ENCODE data around the gene SH2B3.
"Not testable (repeated sequence)": the region's sequence is repeated elsewhere in the genome, so short reads cannot be mapped to it uniquely, and the experiment has no call there.

SH2B3 gene

DNA sequence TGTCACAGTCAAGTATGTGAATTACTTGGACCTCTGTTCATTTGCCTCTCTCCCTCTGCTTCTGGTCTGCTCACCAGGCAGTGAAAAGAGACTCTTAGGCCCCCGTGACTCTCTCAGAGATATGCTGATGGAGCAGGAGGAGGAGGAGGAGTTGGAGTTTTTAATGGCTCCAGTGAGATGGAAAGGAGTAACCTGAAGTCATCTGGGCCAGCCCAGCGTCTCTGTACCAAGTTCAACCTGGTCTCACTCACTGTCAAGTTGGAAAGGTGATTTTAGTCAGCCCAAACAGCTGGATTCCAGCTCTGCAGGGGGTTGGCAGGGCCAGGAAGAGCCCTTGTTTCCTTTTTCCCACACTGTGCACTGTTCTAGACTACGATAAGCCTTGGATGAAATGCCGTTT lies 48.6 kb downstream of the SH2B3 start:
- no peak for DNase-seq (ENCODE audit: low read depth)
- H3K4me3 ChIP-seq (ENCODE audit: control insufficient read depth, low read depth, low read length): no peak overlapping the region
- TF ChIP-seq, protein P1, sequence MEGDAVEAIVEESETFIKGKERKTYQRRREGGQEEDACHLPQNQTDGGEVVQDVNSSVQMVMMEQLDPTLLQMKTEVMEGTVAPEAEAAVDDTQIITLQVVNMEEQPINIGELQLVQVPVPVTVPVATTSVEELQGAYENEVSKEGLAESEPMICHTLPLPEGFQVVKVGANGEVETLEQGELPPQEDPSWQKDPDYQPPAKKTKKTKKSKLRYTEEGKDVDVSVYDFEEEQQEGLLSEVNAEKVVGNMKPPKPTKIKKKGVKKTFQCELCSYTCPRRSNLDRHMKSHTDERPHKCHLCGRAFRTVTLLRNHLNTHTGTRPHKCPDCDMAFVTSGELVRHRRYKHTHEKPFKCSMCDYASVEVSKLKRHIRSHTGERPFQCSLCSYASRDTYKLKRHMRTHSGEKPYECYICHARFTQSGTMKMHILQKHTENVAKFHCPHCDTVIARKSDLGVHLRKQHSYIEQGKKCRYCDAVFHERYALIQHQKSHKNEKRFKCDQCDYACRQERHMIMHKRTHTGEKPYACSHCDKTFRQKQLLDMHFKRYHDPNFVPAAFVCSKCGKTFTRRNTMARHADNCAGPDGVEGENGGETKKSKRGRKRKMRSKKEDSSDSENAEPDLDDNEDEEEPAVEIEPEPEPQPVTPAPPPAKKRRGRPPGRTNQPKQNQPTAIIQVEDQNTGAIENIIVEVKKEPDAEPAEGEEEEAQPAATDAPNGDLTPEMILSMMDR (conservative IDR thresholded peaks at IDR 0.05; ENCODE audit: control insufficient read depth, insufficient read depth, low read depth, low read length): no peak

DNA sequence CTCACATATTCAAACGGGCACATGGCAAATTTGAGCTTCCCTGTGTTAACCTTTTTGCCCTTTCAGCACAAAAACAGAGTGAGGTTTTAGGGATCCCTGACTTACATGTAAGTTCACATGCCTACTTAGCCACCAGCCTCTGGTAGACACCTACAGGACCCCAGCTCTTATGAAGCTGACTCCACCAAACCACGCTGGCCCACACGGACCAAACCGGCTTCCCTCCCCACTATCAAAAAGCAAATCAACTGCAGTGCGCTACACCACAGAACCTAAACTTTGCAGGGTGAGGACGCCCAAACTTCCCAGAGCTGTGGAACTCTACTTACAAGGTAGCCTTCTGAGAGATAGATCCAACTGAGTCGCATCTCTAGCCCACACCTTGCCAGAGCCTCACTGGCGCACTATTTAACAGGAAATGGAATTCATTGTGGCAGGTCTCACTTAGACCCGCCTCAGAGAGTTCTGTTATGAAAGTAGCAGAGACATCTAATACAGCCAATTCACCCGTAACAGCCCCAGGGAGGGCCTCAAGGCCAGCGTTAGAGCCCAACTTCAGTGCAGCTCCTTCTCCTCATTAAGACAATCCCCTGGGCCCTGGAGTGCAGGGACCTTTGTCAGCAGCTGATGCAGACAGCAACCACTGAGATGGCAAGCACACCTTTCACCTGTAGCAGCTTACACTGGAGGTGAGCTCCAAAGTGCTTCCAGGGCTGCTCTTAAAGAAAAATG lies 49.2 kb downstream of the SH2B3 start:
- no peak for DNase-seq (ENCODE audit: low read depth)
- TF ChIP-seq, protein P1 (conservative IDR thresholded peaks at IDR 0.05; ENCODE audit: control insufficient read depth, insufficient read depth, low read depth, low read length): no peak
- H3K4me3 ChIP-seq (ENCODE audit: control insufficient read depth, low read depth, low read length): no peak overlapping the region

DNA sequence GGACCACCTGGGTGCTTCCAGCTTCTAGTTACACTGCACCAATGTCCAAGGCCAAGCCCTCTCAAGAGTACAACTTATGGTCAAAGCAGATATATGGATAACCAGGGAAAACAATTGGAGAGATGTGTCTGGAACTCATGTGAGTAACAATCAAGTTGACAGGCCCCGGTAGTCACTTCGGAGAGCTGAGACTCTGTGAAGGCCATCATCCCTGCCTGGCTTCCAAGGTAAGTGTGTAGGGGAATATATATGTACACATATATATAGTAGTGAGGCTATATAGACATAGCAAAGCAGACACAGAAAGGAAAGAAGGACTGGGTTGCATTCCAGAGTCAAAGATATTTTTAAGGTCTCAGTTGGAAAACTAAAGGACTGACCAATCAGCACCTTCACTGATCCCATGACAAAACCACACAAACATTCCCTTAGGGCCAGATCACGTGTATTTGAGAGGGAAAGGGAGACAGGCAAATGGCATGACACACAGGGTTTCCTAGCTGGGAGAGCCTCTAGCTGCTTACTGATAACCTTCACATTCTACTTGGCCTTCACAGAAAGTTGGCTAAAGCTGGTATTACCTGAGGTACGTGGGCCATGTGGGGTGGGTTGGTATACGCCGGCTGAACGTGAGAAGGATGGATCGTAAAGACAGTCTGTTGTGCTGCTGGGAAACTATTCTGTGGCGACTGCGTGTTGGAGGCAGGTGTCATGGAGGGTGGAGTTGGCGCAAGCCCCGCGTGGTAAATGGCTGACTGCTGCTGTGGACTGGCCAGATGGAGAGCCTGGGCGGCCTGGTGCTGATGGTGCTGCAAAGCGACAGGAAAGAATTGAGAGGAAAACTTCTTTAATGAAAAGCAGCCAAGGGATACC lies 50.0 kb downstream of the SH2B3 start:
- TF ChIP-seq, protein P1 (conservative IDR thresholded peaks at IDR 0.05; ENCODE audit: control insufficient read depth, insufficient read depth, low read depth, low read length): no peak

DNA sequence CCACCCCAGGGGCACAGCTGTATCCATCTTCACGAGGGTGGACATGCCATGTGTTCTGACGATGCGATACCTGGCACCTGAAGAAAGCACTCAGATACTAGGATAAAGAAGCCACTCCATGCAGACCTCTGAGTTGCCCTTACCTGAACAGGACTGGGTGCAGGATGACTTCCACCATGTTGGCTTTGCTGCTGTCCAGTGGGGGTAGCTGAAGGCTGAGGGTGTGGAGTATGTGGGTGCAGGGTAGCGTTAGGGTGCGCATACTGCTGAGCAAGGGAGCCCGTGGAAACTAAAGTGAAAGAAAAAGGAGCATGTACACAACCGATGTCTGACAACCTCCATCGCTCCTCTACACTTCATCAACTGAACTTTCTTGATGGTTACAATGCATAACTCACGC lies 51.3 kb downstream of the SH2B3 start:
- TF ChIP-seq, protein P1 (conservative IDR thresholded peaks at IDR 0.05; ENCODE audit: control insufficient read depth, insufficient read depth, low read depth, low read length): no peak
- DNase-seq (ENCODE audit: low read depth): no peak
- no peak overlapping the region for H3K4me3 ChIP-seq (ENCODE audit: control insufficient read depth, low read depth, low read length)

More for the DNA sequence above, 50.0 kb downstream of the SH2B3 start:
- no peak overlapping the region for H3K4me3 ChIP-seq (ENCODE audit: control insufficient read depth, low read depth, low read length)
- DNase-seq (ENCODE audit: low read depth): peak; percentile 61

DNA sequence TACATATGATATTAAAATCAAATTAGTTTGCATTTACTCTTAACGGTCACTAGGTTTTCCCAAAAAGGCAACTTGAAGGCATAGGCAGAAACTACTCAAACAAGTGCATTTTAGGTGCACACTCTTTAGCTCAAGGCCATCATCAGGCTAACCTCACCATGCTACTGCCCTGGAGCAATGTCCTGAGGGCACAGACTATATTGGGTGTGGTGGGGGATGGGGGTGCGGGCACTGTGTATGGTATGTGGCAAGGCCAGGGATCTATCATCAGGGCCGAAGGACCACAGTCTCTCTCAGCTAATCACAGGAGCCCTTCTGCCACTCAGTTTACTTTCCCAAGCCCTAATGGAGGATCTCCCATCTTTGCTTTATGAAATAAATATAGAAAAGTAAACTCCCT lies 51.9 kb downstream of the SH2B3 start:
- DNase-seq (ENCODE audit: low read depth): no peak
- TF ChIP-seq, protein P1 (conservative IDR thresholded peaks at IDR 0.05; ENCODE audit: control insufficient read depth, insufficient read depth, low read depth, low read length): no peak

DNA sequence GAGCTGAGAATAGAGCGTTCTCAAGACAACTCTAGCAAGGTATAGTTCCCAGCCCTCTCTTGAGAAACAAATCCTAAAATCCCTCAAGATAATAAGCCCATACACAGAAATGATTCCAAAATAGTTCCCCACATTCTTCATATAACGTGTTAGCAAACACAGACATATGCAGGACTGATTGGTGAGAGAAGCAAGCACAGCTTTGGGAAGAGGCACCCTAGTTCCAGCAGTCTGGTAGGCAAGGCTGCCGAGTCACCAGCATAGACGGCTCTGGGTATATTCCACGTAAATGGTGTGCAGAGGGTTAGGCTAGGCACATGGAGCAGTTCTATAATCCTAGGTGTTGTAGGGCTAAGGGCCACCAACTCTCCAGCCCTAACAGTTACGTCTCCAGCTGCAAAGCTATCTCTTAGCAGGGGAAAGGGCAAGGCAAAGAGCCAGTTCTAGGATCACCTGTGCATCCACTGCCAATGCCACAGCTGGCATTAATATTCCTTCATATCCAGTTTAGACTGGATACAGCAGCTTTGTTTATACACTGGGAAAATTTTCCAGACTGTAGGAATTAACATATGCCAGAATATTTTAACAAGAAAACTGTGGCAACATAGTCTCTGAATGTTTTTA lies 52.9 kb downstream of the SH2B3 start:
- DNase-seq (ENCODE audit: low read depth): no peak
- H3K4me3 ChIP-seq (ENCODE audit: control insufficient read depth, low read depth, low read length): no peak overlapping the region
- TF ChIP-seq, protein P1 (conservative IDR thresholded peaks at IDR 0.05; ENCODE audit: control insufficient read depth, insufficient read depth, low read depth, low read length): no peak

More for the DNA sequence above, 51.9 kb downstream of the SH2B3 start:
- no peak overlapping the region for H3K4me3 ChIP-seq (ENCODE audit: control insufficient read depth, low read depth, low read length)

DNA sequence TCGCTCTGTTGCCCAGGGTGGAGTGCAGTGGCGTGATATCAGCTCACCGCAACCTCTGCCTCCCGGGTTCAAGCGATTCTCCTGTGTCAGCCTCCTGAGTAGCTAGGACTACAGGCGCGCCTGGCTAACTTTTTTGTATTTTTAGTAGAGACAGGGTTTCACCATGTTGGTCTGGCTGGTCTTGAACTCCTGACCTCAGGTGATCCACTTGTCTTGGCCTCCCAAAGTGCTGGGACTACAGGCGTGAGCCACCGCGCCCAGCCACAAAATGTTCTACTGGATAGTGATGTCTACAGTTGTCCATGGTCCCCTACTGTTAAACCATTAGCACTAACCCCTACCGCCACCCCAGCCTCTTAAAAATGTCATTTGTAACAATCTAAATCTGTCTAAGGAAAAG lies 54.4 kb downstream of the SH2B3 start:
- not testable (repeated sequence) for H3K4me3 ChIP-seq (ENCODE audit: control insufficient read depth, low read depth, low read length); DNase-seq (ENCODE audit: low read depth)
